Measurements from ENCODE around the gene SSTR5.

GRCh38 chr16:1052721-1053120 is 19.8 kb upstream of the SSTR5 start:
- TF ChIP-seq CTCF (IDR thresholded peaks at IDR 0.05; ENCODE audit: poor library complexity) (no peak), EZH2 (IDR thresholded peaks at IDR 0.05; ENCODE audit: borderline replicate concordance) (no peak)

Measured in hepatocyte (in vitro differentiated cells).